Activated CD4-positive, alpha-beta T cell treated with anti-CD3 and anti-CD28 coated beads, Interleukin-2, Interleukin-6, amounts not matched to agents 100 ng/mL and 50 ng/mL, durations not matched to agents 16 hours and 8 hours (primary cell): ENCODE results near the gene SURF6.

Experiments
- DNase-seq: peaks from one replicate; pipeline ENCODE4 v3.0.0-alpha.2; 2020

Gene SURF6

DNA sequence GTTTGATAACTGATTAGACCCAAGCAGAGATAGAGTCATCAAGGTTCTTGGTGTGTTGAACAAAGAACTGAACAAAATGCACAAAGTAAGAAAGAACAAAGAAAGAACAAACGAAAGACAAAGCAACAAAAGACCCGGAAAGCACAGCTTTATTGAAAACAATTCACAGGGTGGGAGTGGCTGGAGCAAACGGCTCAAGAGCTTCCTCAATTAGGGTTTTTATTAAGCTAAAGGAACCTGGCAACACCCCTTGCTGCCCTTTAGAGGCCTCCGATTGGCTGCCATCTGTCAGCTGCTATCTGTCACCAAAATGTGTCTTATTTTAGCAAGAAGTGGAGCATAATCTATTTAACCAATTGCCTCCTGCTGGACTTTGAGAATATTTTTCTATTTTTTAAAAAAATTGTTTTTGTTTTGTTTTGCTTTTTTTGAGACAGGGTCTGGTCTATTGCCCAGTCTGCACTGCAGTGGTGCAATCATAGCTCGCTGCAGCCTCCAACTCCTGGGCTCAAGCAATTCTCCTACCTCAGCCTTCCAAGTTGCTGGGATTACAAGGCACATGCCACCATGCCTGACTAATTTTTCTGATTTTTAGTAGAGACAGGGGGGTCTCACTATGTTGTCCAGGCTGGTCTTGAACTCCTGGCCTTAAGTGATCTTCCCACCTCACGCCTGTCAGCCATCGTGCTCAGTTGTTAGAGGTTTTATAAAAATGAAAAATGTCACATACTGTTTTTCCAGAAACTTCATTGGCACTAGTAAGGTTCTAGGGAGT lies 53.3 kb downstream of the SURF6 start:
- DNase-seq, result no peak

DNA sequence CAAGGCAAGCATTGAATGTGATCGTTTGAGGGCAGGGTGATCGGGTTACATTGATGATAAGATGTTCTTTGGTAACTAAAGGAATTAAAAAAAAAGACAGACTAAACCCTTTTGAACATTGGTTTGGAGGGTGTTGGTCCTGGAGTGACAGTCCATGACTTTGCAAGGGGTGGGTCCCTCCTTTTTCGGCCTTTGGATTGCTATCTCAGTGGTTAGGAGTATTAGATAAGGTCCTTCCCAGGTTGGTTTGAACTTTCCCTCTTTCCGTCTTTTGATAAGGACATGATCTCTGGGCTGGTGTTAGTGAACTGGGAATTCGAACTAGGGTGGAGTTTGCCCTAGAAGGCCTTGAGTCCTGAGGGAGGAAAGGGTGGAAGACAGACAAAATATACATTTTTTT lies 55.6 kb downstream of the SURF6 start:
- DNase-seq, result no peak
